ENCODE results near the gene GPR12.

The GPR12 gene

DNA sequence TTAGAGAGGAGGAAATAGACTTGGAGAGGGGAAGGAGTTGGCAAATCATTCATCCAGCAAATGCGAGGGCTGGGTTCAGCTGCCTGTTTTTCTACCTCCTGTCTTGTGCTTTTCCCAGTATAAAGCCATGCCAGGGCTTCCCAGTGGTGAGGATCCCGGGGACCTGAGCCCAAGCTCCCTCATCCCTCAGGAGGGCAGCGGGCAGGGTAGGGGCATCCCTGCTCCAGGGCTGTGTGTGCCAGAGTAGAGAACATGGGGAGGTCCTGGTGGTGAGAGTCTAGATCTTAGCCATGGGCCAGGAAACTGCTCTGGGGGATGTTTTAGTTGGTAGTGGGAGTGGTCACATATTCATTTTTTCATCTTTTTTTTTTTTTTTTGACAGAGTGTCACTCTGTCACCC lies 43.6 kb downstream of the GPR12 start:
- H3K27me3 ChIP-seq (ENCODE audit: insufficient read depth, low read length) = no peaks in the 10 kb centered on the region

DNA sequence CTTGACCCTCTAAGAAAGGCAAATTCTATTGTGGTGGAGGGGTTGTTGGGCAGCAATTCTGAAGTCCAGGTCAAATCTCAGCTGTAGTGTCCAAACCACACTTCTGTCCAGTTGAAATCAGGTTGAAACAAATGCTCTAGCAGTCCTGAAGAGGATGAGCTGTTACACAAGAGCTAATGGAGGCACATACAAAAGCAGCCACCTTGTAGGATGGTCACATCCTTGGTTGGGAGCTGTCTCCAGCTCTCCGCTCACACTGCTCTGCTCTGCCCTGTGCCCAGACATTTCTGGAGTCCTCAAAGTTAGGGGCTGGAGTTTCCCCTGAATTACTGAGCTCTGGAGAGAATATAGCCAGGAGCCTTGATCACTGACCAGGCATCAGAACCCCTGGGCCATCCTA lies 47.2 kb downstream of the GPR12 start:
- Histone ChIP-seq H3K27ac (ENCODE audit: low read depth, low read length, poor library complexity, severe bottlenecking) (no peak overlapping the region), H4K20me1 (ENCODE audit: insufficient read depth, low read length) (no peaks in the 10 kb centered on the region), H3K27me3 (ENCODE audit: insufficient read depth, low read length) (0 out of 2 replicates have a peak, but pooled peaks cover 3% of the 10 kb centered on the region), H3K9me2 (ENCODE audit: low read depth, low read length) (no peaks in the 10 kb centered on the region), H3K9ac (ENCODE audit: low read length) (no peak overlapping the region), H3K9me3 (ENCODE audit: low read length) (no peaks in the 10 kb centered on the region), H3K4me3 (ENCODE audit: low read depth, low read length, poor library complexity, severe bottlenecking) (no peak overlapping the region), H3K79me2 (ENCODE audit: insufficient read depth, low read length) (no peaks in the 10 kb centered on the region), H3K36me3 (ENCODE audit: insufficient read depth, low read length) (no peaks in the 10 kb centered on the region), H3K4me1 (ENCODE audit: insufficient read depth, low read length, severe bottlenecking) (no peaks in the 10 kb centered on the region), H3K4me2 (ENCODE audit: low read length) (no peak overlapping the region), H3F3A (ENCODE audit: insufficient read depth, low read length) (no peaks in the 10 kb centered on the region), H2AFZ (ENCODE audit: low read length) (no peak overlapping the region)
- no peak for TF ChIP-seq EZH2 (IDR thresholded peaks at IDR 0.05; ENCODE audit: borderline replicate concordance, low read length)

More for the DNA sequence above, 43.6 kb downstream of the GPR12 start:
- Histone ChIP-seq H3K4me2 (ENCODE audit: low read length) (no peak overlapping the region), H3K9ac (ENCODE audit: low read length) (no peak overlapping the region), H4K20me1 (ENCODE audit: insufficient read depth, low read length) (no peaks in the 10 kb centered on the region), H2AFZ (ENCODE audit: low read length) (no peak overlapping the region), H3K79me2 (ENCODE audit: insufficient read depth, low read length) (no peaks in the 10 kb centered on the region), H3K36me3 (ENCODE audit: insufficient read depth, low read length) (no peaks in the 10 kb centered on the region), H3K27ac (ENCODE audit: low read depth, low read length, poor library complexity, severe bottlenecking) (no peak overlapping the region), H3K4me1 (ENCODE audit: insufficient read depth, low read length, severe bottlenecking) (no peaks in the 10 kb centered on the region), H3K9me3 (ENCODE audit: low read length) (no peaks in the 10 kb centered on the region), H3F3A (ENCODE audit: insufficient read depth, low read length) (no peaks in the 10 kb centered on the region), H3K9me2 (ENCODE audit: low read depth, low read length) (no peaks in the 10 kb centered on the region), H3K4me3 (ENCODE audit: low read depth, low read length, poor library complexity, severe bottlenecking) (no peak overlapping the region)
- TF ChIP-seq, protein P1, sequence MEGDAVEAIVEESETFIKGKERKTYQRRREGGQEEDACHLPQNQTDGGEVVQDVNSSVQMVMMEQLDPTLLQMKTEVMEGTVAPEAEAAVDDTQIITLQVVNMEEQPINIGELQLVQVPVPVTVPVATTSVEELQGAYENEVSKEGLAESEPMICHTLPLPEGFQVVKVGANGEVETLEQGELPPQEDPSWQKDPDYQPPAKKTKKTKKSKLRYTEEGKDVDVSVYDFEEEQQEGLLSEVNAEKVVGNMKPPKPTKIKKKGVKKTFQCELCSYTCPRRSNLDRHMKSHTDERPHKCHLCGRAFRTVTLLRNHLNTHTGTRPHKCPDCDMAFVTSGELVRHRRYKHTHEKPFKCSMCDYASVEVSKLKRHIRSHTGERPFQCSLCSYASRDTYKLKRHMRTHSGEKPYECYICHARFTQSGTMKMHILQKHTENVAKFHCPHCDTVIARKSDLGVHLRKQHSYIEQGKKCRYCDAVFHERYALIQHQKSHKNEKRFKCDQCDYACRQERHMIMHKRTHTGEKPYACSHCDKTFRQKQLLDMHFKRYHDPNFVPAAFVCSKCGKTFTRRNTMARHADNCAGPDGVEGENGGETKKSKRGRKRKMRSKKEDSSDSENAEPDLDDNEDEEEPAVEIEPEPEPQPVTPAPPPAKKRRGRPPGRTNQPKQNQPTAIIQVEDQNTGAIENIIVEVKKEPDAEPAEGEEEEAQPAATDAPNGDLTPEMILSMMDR (IDR thresholded peaks at IDR 0.05; ENCODE audit: low read length) = no peak
- TF ChIP-seq EZH2 (IDR thresholded peaks at IDR 0.05; ENCODE audit: borderline replicate concordance, low read length) = no peak

DNA sequence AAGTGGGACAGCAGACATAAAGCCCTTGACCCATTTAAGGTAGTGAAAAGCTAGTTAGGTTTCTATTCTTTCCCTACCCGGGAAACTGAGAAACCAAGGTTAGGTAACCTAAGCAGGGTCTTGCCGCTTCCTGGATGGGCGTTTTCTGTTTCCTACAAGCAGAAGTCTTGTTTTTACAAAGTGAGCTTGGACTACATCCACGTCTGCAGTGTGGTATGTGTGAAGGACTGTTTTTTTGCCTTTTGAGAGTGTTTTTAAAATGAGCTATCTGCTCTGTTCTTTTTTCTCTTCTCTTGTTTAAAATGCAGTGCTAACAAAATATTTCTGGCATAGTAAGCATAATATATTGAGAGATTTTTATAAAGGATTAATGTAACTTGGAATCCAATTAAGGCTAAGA lies 49.4 kb downstream of the GPR12 start:
- Histone ChIP-seq H3K9me3 (ENCODE audit: low read length) (no peaks in the 10 kb centered on the region), H3K27ac (ENCODE audit: low read depth, low read length, poor library complexity, severe bottlenecking) (no peak overlapping the region), H3K79me2 (ENCODE audit: insufficient read depth, low read length) (no peaks in the 10 kb centered on the region), H3K4me2 (ENCODE audit: low read length) (no peak overlapping the region), H3K27me3 (ENCODE audit: insufficient read depth, low read length) (0 out of 2 replicates have a peak, but pooled peaks cover 3% of the 10 kb centered on the region), H2AFZ (ENCODE audit: low read length) (no peak overlapping the region), H3K36me3 (ENCODE audit: insufficient read depth, low read length) (no peaks in the 10 kb centered on the region), H3K4me1 (ENCODE audit: insufficient read depth, low read length, severe bottlenecking) (no peaks in the 10 kb centered on the region), H3F3A (ENCODE audit: insufficient read depth, low read length) (no peaks in the 10 kb centered on the region), H3K4me3 (ENCODE audit: low read depth, low read length, poor library complexity, severe bottlenecking) (no peak overlapping the region), H3K9ac (ENCODE audit: low read length) (no peak overlapping the region), H4K20me1 (ENCODE audit: insufficient read depth, low read length) (no peaks in the 10 kb centered on the region), H3K9me2 (ENCODE audit: low read depth, low read length) (no peaks in the 10 kb centered on the region)
- TF ChIP-seq, protein P1 (IDR thresholded peaks at IDR 0.05; ENCODE audit: low read length) = no peak
- TF ChIP-seq EZH2 (IDR thresholded peaks at IDR 0.05; ENCODE audit: borderline replicate concordance, low read length) = no peak

DNA sequence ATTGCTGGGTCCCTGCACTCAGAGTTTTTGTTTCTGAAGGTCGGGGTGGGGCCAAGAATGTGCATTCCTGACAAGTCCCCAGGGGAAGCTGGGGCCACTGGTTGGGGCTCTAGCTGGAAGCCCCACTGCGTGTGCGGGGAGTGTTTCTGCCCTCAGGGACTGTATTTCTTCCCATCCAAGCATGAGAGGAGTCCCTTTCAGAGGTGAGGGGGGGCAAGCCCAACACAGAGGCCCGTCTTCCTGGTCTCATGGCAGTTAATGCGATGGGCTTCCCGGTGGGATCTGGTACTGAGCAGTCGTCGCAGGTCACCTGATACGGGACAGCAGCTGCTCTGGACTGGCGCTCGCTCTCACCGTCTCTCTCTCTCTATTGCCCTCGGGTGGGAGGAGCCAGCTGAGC lies 50.4 kb downstream of the GPR12 start:
- H2AFZ ChIP-seq (ENCODE audit: low read length) = no peak overlapping the region
- no peak for TF ChIP-seq EZH2 (IDR thresholded peaks at IDR 0.05; ENCODE audit: borderline replicate concordance, low read length)
- TF ChIP-seq, protein P1 (IDR thresholded peaks at IDR 0.05; ENCODE audit: low read length) = no peak
- H3K79me2 ChIP-seq (ENCODE audit: insufficient read depth, low read length) = no peaks in the 10 kb centered on the region
- H4K20me1 ChIP-seq (ENCODE audit: insufficient read depth, low read length) = no peaks in the 10 kb centered on the region
- H3K4me3 ChIP-seq (ENCODE audit: low read depth, low read length, poor library complexity, severe bottlenecking) = no peak overlapping the region
- no peak overlapping the region for H3K27ac ChIP-seq (ENCODE audit: low read depth, low read length, poor library complexity, severe bottlenecking)
- H3K4me2 ChIP-seq (ENCODE audit: low read length) = no peak overlapping the region
- no peaks in the 10 kb centered on the region for H3F3A ChIP-seq (ENCODE audit: insufficient read depth, low read length)
- no peaks in the 10 kb centered on the region for H3K9me2 ChIP-seq (ENCODE audit: low read depth, low read length)
- 0 out of 2 replicates have a peak, but pooled peaks cover 3% of the 10 kb centered on the region for H3K27me3 ChIP-seq (ENCODE audit: insufficient read depth, low read length)
- no peak overlapping the region for H3K9ac ChIP-seq (ENCODE audit: low read length)
- no peaks in the 10 kb centered on the region for H3K4me1 ChIP-seq (ENCODE audit: insufficient read depth, low read length, severe bottlenecking)
- no peaks in the 10 kb centered on the region for H3K36me3 ChIP-seq (ENCODE audit: insufficient read depth, low read length)
- H3K9me3 ChIP-seq (ENCODE audit: low read length) = no peaks in the 10 kb centered on the region

Measured in OCI-LY1 (cell line).